ENCODE data around the gene TXNDC8. TPM values are rescaled to one million over a fixed set of nuclear protein-coding genes. Genes with fewer than 3 reads are reported as not detected.
"Not testable (repeated sequence)": the region's sequence is repeated elsewhere in the genome, so short reads cannot be mapped to it uniquely, and the experiment has no call there.

Gene TXNDC8
- total RNA-seq, 1 donor from 2014 or later: not detected

GRCh38 chr9:110317911-110318310 is 19.8 kb downstream of the TXNDC8 start:
- H3K9ac ChIP-seq: no peak overlapping the region
- no peaks in the 10 kb centered on the region for H3K9me3 ChIP-seq (ENCODE audit: low read depth)
- no peaks in the 10 kb centered on the region for H3K27me3 ChIP-seq
- no peak overlapping the region for H2AFZ ChIP-seq (replicated peaks)
- no peak for DNase-seq (ENCODE audit: low spot score)
- H3K4me3 ChIP-seq: no peak overlapping the region
- no peaks in the 10 kb centered on the region for H3K79me2 ChIP-seq (ENCODE audit: low read depth)
- TF ChIP-seq EZH2phosphoT487 (IDR thresholded peaks at IDR 0.05) (no peak), EZH2 (IDR thresholded peaks at IDR 0.05) (no peak), CTCF (IDR thresholded peaks at IDR 0.05) (no peak)
- H3K4me1 ChIP-seq: peaks cover 3% of the 10 kb centered on the region
- peaks cover 4% of the 10 kb centered on the region for H3K9me3 Mint-ChIP-seq
- no peaks in the 10 kb centered on the region for H3K36me3 ChIP-seq
- H4K20me1 ChIP-seq (ENCODE audit: low read depth): no peaks in the 10 kb centered on the region
- H3K4me1 Mint-ChIP-seq: no peaks in the 10 kb centered on the region
- no peaks in the 10 kb centered on the region for H3F3A ChIP-seq (ENCODE audit: low read depth)
- H3K4me3 Mint-ChIP-seq: no peak overlapping the region
- H3K27ac Mint-ChIP-seq: no peak overlapping the region
- no peak overlapping the region for H3K27ac ChIP-seq
- no peaks in the 10 kb centered on the region for H3K36me3 Mint-ChIP-seq
- H3K4me2 ChIP-seq: no peak overlapping the region
- no peaks in the 10 kb centered on the region for H3K27me3 Mint-ChIP-seq (ENCODE audit: insufficient read depth, low read depth)

GRCh38 chr9:110316261-110317075 is 21.2 kb downstream of the TXNDC8 start:
- Histone ChIP-seq H3K4me3 (no peak overlapping the region), H3F3A (ENCODE audit: low read depth) (no peaks in the 10 kb centered on the region), H3K79me2 (ENCODE audit: low read depth) (no peaks in the 10 kb centered on the region), H3K9me3 (ENCODE audit: low read depth) (no peaks in the 10 kb centered on the region), H3K36me3 (no peaks in the 10 kb centered on the region), H4K20me1 (ENCODE audit: low read depth) (no peaks in the 10 kb centered on the region), H3K27me3 (no peaks in the 10 kb centered on the region), H2AFZ (replicated peaks) (no peak overlapping the region), H3K9ac (no peak overlapping the region), H3K4me2 (no peak overlapping the region), H3K27ac (no peak overlapping the region), H3K4me1 (peaks cover 3% of the 10 kb centered on the region)
- no peak overlapping the region for H3K27ac Mint-ChIP-seq
- H3K9me3 Mint-ChIP-seq: peaks cover 6% of the 10 kb centered on the region
- H3K36me3 Mint-ChIP-seq: no peaks in the 10 kb centered on the region
- TF ChIP-seq EZH2 (IDR thresholded peaks at IDR 0.05): no peak
- TF ChIP-seq CTCF (IDR thresholded peaks at IDR 0.05): no peak
- TF ChIP-seq EZH2phosphoT487 (IDR thresholded peaks at IDR 0.05): no peak
- DNase-seq (ENCODE audit: low spot score): no peak
- H3K4me3 Mint-ChIP-seq: no peak overlapping the region
- H3K27me3 Mint-ChIP-seq (ENCODE audit: insufficient read depth, low read depth): no peaks in the 10 kb centered on the region
- no peaks in the 10 kb centered on the region for H3K4me1 Mint-ChIP-seq

DNA sequence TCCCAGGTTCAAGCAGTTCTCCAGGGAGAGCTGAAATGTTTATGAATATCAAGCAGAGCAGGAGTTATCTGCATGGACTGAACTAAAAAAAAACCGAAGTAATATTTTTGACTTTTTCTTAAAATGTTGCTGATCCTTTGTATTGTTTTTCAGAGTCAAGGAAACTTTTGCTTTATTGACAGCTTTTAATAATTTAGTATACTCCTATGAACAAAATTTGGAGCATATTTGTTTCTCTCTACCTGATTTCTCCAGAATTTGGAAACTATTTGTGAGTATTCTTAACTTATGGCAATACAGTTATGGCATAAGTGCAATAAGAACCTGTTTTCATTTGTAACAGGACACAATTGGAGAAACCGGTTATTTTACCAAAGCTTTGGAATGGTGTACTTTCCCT is 25.7 kb downstream of the TXNDC8 start:
- H3K36me3 ChIP-seq; H3K79me2 ChIP-seq (ENCODE audit: low read depth); H3K4me2 ChIP-seq; H3K27me3 Mint-ChIP-seq (ENCODE audit: insufficient read depth, low read depth); H3K27me3 ChIP-seq; H3K36me3 Mint-ChIP-seq; H3K4me1 Mint-ChIP-seq; H3K27ac ChIP-seq; H3K4me1 ChIP-seq; H2AFZ ChIP-seq (replicated peaks); H3K9ac ChIP-seq; H3K27ac Mint-ChIP-seq; H3F3A ChIP-seq (ENCODE audit: low read depth); H3K9me3 Mint-ChIP-seq; H3K4me3 ChIP-seq; H4K20me1 ChIP-seq (ENCODE audit: low read depth); H3K9me3 ChIP-seq (ENCODE audit: low read depth); DNase-seq (ENCODE audit: low spot score); H3K4me3 Mint-ChIP-seq: not testable (repeated sequence)

GRCh38 chr9:110309681-110310080 is 28.0 kb downstream of the TXNDC8 start:
- Mint-ChIP-seq H3K27me3 (ENCODE audit: insufficient read depth, low read depth) (peaks cover 2% of the 10 kb centered on the region), H3K9me3 (peaks cover 4% of the 10 kb centered on the region), H3K36me3 (no peaks in the 10 kb centered on the region), H3K4me1 (no peaks in the 10 kb centered on the region), H3K27ac (no peak overlapping the region), H3K4me3 (no peak overlapping the region)
- no peaks in the 10 kb centered on the region for H3K36me3 ChIP-seq
- no peak overlapping the region for H3K4me3 ChIP-seq
- H4K20me1 ChIP-seq (ENCODE audit: low read depth): no peaks in the 10 kb centered on the region
- no peaks in the 10 kb centered on the region for H3K79me2 ChIP-seq (ENCODE audit: low read depth)
- no peaks in the 10 kb centered on the region for H3K27me3 ChIP-seq
- TF ChIP-seq CTCF (IDR thresholded peaks at IDR 0.05) (no peak), EZH2phosphoT487 (IDR thresholded peaks at IDR 0.05) (no peak), EZH2 (IDR thresholded peaks at IDR 0.05) (no peak)
- H3F3A ChIP-seq (ENCODE audit: low read depth): no peaks in the 10 kb centered on the region
- H3K9ac ChIP-seq: no peak overlapping the region
- H3K4me2 ChIP-seq: no peak overlapping the region
- H3K9me3 ChIP-seq (ENCODE audit: low read depth): peaks cover 7% of the 10 kb centered on the region
- H3K27ac ChIP-seq: no peak overlapping the region
- no peak for DNase-seq (ENCODE audit: low spot score)
- no peak overlapping the region for H2AFZ ChIP-seq (replicated peaks)
- H3K4me1 ChIP-seq: no peaks in the 10 kb centered on the region

All from neural progenitor cell (in vitro differentiated cells).